DMS153 treated with DMSO at 0.1 percent for 48 hours (cell line): Measurements from ENCODE around the gene SLC26A9.
A peak's percentile ranks its signal among the peaks of the same experiment; 100 is the strongest.

ENCODE experiments used
- DNase-seq: peaks from one replicate; lab custom pipeline; 2025; ENCODE audit not compliant: unreplicated experiment; lab: John Stamatoyannopoulos, UW

SLC26A9 gene, protein sequence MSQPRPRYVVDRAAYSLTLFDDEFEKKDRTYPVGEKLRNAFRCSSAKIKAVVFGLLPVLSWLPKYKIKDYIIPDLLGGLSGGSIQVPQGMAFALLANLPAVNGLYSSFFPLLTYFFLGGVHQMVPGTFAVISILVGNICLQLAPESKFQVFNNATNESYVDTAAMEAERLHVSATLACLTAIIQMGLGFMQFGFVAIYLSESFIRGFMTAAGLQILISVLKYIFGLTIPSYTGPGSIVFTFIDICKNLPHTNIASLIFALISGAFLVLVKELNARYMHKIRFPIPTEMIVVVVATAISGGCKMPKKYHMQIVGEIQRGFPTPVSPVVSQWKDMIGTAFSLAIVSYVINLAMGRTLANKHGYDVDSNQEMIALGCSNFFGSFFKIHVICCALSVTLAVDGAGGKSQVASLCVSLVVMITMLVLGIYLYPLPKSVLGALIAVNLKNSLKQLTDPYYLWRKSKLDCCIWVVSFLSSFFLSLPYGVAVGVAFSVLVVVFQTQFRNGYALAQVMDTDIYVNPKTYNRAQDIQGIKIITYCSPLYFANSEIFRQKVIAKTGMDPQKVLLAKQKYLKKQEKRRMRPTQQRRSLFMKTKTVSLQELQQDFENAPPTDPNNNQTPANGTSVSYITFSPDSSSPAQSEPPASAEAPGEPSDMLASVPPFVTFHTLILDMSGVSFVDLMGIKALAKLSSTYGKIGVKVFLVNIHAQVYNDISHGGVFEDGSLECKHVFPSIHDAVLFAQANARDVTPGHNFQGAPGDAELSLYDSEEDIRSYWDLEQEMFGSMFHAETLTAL

DNA sequence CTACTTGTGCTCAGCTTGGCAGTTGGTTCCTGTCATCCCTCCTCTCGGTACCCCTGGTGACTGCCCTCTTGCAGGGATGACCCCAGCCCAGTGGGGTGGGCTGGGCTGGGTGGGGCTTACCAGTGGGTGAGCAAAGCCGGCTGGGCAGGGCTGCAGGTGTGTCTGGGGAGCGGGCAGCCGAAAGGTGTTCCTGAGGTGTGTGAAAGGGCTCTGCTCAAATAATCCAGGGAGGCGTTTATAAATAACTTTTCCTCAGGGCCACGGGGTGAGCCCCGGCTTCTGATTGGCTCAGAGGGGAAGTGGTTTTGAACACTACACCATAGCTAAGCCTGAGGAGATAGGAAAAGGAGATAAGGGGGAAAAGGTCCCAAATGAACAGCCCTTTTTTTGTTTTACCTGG, at the start of gene SLC26A9:
Gene SLC26A9, minus strand, starts transcription at position 212 of the 400 bp plus-strand sequence. CDS start 7,636 bp downstream, outside the sequence.
- no peak for DNase-seq

DNA sequence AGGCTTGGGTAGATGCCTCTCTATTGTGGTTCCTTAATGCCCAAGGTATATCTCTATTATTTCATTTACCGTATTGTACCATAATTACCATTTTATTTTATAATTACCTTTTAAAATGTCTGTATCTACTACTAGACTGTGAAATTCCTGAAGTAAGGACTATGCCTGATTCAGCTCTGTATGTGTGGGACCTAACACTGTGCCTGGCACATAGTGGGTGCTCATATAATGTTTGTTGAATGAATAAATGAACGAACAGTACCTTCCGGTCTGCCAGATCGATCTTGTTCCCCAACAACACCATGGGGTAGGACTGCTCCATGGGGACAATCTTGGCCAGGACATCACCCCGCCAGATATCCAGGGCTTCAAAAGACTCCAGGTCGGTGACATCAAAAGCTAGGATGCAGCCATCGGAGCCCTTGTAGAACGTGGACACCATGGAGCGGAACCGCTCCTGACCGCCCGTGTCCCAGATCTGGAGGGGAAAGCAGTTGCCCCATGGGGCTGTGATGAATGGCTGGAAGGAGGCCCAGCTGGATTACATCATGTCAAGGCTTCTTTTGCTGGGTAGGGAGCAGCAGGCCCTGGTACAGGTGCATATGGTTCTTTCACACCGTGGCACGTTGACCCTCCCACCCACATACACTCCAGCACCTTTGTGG, 49.1 kb upstream of the SLC26A9 start:
- DNase-seq, result no peak

DNA sequence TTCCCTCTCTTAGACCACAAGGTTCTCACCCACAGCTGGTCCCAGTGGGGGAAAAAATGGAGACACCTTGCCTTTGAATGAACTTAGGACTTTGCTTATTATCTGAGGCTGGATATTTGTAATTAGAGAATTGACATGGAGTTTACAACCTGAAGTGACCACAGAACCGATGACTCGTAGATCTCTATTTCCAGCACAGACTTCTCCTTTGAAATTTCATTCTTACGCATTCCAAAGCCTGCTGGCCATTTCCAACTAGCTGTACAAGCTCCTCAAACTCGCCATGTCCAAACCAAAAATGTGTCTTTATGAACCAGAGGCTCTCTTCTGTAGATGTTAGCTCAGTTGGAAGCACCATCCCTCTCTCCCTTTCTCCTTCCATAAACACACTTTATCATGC, 48.0 kb upstream of the SLC26A9 start:
- DNase-seq, result no peak

DNA sequence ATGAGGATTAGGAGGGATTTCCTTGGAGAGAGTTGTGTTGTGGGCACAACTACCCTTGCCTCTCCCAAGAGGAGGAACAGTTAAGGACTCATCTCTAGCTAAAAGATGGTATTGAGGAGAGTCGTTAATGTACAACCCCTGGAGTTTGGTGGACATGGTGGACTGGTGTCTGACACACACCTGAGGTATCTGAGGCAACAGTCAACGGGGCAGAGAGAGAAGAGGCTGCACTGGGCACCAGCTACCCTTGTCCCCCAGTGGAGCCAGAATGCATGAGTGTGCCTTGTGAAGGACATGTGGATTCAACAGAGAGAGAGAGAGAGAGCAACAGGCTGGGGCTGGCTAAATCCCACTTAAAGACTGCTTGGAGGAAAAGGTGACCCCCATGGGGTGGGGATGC, 47.0 kb upstream of the SLC26A9 start:
- no peak for DNase-seq

DNA sequence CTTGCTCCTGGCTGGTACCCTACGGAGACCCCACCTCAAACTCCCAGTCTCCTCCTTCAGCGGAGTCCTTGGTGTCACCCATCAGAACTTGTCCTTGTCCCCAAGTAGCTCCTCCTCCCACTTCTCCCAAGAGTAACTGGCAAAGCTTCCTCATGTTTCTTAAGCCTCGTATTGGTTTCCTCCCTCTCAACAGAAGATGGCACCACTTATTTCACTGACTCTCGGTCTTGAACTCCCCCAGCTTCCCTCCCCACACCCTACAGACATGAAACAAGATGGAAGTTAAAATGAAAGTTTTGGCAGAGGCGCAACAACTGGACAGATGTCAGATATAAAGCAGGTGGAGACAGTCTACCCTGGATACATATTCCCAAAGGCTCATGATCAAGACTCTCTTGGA, 46.5 kb upstream of the SLC26A9 start:
- no peak for DNase-seq

DNA sequence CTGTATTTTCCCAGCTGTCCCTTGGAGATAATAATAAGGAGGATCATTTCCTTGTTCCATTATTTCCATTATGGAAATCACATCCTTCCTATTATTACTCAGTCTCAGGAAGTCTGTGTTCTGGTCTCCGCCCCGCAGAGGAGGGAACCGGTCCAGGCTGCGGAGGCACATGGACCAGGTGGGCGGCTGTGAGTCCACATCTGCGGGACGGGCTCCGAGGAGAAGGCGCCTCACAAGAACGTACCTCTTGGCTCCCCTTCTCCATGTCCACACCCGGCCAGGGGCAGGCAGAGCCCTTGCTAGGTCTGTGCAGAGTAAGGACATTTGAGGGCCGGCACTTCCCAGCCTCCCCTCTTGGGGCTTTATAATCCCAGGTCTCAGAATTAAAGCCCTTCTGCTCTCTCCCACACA, 45.3 kb upstream of the SLC26A9 start:
- DNase-seq, result no peak

DNA sequence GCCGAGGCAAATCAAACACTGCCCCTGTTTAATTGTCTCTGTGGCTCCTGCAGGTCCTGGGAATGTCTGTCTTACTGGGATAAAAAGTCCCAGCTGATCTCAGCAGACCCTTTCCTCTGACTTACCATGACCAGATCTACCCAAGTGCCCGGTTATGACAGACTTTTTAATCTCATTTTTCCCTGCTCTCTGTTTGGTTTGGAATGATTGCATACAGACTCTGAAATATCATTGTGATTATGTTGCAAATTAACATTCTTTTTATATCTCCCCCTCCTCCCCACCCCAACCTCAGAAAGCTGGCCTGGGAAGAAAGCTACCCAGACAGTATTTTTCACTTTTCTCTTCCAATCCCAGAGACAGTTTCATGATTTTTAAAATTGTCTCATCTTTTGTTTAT, 43.6 kb upstream of the SLC26A9 start:
- DNase-seq, result no peak

DNA sequence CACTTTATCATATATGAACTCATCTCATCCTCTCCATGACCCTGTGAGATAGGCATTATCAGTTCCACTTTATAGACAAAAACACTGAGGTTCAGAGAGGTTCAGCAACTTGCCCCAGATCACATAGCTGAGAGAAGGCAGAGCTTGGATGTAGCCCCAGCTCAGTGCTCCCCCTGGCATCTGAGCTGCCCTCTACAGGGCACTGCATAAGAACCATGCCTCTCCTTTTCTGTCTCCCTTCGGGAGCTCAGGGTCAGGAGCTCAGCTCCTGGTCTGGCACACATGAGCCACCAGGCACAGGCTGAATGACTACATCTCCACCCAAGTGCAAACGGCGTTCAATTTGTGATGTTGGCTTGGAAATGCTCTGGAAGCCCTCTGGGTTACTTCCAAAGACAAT, 43.0 kb upstream of the SLC26A9 start:
- DNase-seq, result no peak

DNA sequence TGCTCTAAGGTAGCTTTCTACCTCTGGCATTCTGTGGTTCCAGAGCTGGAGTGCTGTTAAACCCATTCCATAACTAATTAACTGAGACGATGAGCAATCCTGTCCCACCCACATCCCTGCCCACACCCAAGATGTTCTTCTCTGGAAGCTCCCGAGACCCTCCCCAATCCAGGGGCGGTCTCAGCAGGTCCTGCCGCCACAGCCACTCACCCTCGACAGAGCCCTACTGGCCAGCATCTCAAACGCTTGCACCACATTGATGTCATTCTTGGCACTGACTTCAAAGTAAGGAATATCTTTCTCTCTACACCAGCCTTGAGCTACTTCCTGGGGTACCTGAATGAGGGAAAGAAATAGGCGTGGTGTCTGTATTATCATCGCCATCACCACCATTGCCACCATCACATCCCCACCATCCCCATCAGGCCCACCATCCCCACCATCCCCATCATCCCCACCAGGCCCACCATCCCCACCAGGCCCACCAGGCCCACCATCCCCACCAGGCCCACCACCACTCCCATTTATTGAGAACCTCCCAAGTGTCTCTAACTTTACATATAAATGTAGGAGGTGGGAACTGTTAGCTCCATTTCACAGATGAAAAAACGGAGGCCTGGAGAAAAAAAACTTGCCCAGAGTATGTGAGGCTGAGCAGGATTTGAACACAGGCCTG, 42.2 kb upstream of the SLC26A9 start:
- no peak for DNase-seq

DNA sequence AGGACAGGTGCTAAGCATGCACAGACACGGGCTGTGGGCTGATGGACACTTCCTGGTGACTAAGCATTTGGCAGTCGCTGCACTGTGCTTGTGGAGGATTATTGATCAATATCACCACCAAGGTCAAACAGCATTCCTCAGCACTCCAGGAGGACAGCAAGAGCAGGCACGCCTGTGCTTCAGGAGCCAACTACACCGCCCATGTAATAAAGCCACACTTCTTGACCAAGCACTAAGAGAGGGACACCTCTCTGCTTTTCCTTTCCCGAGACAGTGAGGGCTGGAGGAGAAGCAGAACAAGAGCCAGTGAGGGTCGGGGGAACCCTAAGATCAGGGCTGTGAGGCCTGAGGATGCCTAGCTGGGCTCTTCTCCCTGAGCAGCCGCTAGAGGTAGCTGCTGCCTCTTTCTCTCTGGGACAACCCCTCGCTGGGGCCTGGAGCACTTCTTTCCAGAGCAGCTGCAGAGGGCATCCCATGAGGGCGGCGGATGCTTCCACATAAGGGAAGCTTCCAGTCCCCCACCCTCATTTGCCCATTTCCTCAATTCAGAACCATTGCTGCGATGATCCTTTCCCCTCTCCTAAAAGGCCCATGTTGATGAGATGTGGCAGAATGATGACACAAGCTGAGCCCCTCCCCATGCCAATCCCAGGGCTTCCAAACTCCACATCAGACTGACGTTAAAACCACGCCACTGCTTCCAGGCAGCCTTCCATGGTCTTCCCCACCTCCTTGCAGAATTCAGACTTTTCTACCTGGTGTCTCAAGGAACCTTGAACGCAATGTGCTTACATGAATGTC, 40.9 kb upstream of the SLC26A9 start:
- peak; percentile 70 for DNase-seq

DNA sequence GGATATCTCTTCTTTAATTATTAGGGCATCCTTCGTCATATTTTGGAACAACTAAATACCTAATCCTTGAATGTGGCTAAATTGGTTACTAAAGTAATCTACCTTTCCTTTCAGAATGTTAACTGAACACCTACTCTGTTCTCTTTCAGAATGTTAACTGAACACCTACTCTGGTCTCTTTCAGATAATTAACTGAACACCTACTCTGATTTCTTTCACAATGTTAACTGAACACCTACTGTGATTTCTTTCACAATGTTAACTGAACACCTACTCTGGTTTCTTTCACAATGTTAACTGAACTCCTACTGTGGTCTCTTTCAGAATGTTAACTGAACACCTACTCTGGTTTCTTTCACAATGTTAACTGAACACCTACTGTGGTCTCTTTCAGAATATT, 38.0 kb upstream of the SLC26A9 start:
- DNase-seq, result no peak

DNA sequence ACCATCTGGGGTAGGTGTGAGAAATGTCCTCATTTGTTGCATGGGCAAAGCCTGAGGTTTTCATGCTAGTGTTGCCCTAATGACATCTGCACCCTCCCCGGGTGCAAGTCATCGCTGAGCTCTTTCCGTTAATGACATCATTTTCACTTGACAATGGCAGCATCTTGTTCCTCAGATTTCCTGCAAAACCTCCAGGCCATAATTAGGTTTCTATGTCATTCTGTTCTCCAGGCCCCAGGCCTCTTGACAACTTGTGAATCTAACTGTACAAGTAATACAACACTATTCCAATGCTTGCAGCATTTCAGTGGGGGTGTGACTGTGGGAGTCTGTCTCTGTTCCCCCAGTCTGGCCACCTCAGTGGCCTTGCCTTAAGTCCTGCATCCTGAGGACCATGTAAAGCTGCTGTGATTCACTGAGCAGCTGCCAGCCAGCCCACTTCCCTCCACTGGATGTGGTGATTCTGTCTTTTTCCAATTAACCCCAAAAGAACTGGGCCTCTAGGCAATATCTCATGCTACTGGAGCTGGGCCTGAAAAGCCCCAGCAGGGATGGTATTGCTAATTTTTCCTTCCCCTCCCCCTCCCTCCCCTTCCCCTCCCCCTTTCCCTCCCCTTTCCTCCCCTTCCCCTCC, 37.1 kb upstream of the SLC26A9 start:
- DNase-seq, result no peak

DNA sequence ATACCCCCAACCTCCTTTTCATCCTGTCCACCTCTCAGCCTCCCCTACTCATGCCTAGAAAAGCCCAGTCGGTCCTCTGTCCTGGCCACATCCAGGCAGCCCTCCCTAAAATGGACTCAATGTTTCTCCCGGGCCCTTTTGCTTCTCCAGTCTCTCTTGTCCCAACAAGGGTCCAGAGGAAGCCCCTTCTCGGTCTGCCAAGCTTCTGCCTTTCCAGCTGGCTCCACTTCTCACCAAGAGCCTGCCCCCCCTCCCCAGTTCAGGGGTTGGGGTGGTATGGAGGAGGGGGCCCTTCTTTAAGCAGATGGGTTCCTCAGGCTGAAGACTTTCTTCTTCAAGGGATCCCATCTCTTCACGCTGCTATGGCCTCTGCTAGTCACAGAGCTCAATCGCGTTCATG, 36.0 kb upstream of the SLC26A9 start:
- no peak for DNase-seq

DNA sequence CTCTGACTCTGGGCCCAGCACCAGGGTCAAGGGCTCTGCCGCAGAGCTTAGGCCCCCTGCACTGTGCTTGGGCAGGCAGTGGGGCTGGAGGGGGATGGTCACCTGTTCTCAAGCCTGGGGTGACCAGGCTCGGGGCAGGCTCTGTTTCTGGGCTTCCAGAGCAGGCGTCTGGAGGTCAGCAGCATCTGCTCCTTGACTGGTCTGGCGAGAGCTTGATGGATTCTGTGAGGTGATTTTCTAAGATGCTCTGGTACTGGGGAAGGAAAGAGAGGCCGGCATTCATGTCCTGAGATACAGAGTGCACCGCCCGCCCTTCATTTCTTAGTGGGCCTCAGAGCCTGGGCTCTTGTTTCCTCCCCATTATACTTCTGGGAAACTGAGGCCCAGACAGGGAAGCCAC, 35.4 kb upstream of the SLC26A9 start:
- no peak for DNase-seq

DNA sequence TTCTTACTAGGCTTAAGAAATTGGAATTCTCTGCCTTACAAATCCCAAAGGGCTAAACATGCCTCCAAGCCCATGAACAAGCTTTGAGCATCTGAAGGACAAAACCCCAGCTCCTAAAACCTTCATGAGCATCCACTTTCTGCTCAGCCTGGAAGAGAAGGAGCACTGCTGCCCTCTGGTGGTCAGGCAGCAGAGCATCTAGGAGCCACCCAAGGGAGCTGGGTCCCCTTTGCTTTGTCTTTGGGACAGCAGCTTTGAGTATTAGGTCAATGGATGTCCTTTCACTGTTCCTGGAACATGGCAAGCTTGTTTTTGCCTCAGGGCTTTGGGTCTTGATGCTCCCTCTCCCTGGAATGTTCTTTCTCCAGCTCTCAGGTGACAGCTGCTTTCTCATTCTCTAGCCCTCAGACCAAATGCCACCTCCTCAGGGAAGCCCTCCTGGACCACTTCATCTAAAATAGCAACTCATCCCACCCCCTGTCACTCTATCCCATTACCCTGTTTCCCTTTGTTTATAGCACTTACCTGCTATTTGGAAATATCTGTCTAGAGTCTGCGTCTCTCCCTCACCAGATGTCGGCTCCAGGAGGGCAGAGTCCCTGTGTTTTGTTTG, 34.3 kb upstream of the SLC26A9 start:
- peak; percentile 94 for DNase-seq

DNA sequence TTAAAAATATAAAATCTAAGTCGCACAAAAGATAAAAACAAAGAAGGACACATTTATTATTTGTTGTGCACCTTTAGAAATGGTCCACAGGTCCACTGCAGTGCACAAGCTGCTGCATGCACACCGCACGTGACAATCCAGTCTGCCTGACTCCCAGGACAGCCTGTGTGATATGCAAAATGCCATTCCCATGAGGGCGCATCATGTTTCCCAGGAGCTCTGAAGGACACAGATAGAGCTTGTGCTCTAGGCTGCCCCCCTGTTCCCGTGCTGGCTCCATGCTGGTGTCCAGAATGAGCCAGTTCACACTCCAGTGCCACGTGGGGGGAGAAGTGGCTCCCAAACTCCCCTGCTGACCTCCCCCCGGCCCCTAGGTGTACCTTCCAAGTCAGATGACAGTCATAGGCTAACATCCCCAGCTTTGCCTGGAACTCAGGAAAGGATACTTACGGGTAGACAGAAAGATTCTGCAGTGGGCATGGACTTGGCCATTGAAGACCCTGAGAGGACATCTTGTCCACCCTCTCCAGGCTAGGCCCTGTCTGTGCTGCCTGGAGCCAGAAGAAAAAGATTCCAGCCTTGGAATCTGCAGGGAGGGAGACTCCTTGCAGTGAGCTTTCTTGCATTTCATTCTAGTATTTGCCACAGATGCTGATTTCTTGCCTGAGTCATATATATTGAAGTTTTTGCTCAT, 33.6 kb upstream of the SLC26A9 start:
- peak; percentile 87 for DNase-seq

DNA sequence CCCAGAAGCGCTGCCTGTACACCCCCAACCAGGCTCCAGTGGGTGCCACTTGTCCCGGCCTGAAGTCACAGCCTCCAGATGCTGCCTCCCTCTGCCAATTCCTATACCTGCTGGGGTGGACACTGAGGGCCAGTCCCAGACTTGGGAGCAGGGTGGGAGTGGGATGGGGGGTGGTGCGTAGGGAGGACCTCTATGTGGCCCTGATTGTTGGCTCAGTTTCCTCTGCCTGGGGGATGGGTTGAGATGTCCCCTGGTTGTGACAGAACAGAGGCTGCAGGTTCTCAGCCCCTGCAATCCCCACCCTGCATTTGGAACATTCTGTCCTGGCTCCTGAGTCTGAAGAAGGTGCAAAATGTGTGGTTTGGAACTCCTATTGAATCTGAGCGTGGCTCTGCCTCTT, 32.8 kb upstream of the SLC26A9 start:
- DNase-seq, result no peak

DNA sequence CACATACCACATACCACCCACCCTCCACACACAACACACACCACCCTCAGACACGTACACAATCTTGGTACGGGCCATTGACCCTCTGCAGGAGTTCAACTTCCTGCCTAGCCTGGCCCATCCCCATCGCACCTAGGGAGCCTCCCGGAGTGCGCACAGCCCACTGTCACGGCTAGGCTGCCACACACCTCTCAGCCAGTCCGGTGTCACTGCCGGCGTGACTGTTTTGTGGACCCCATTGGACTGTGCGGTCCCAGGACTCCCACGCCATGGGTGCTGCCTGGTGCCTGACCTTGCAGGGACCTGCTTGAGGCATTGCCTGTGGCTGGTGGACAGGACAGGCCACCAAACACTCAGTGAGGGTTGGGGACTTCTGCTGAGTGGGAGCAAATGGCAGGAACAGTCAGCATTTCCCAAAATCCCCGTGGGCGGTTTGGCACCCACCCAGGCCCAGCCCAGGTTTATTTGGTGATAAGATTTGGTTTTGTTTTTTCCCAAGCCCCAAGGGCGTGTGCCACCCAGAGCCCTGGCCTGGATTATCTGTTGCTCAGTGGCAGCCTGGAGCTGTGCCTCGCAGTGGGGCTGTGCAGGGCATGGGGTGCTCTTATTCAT, 32.2 kb upstream of the SLC26A9 start:
- no peak for DNase-seq

DNA sequence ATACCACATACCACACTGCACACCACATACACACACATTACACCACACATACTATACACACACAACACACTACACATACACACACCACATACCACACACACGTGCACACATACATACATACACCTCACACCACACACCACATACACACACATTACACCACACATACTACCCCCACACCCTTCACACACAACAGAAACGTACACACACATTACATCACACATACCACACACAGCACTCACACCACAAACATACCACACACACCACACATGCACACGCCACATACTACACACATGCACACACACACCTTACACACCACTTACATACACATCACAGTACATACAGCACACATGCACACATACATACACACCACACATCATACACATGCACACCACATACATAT, 31.5 kb upstream of the SLC26A9 start:
- DNase-seq, result no peak
